ENCODE data around the gene HAUS6.
"Not testable (repeated sequence)": the region's sequence is repeated elsewhere in the genome, so short reads cannot be mapped to it uniquely, and the experiment has no call there.

HAUS6 gene

DNA sequence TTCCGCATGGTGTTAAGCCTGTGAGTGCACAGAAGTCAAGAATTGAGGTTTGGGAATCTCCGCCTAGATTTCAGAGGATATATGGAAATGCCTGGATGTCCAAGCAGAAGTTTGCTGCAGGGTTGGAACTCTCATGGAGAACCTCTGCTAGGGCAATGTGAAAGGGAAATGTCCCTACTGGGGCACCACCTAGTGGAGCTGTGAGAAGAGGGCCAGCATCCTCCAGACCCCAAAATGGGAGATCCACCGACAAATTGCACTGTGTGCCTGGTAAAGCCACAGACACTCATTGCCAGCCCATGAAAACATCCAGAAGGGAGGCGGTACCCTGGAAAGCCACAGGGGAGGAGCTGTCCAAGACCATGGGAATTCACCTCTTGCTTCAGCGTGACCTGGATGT is 66.1 kb downstream of the HAUS6 start:
- no peak for FAIRE-seq

GRCh38 chr9:19033015-19033414 is 69.7 kb downstream of the HAUS6 start, which contains the start of gene SAXO1:
TSS of gene SAXO1 (minus strand) at chr9:19033209. CDS start at chr9:19032908, 301 bp downstream.
- DNase-seq (ENCODE audit: low spot score), result no peak

More for the DNA sequence above, 66.1 kb downstream of the HAUS6 start:
- no peak for DNase-seq (ENCODE audit: low spot score)

DNA sequence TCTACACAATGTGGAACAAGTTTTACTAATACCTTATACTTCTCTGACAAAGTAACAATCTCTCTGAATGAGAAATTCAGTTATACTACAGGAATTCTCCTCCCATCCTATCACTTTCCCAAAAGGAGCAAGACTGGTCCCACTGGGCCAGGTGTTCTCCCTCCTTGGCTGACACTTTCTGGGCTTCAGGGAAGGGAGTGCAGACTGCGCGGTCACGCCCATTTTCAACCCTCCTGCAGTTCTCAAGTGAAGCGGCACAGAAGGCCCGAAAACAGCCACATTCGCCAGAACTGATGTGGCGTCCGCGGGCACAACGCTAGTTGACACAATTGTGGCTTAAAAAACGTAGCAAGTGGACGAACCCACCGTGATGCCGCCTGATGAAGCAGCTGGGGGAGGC is 70.3 kb downstream of the HAUS6 start:
- no peak for FAIRE-seq

More at GRCh38 chr9:19033015-19033414, 69.7 kb downstream of the HAUS6 start, which contains the start of gene SAXO1:
- FAIRE-seq, result no peak

DNA sequence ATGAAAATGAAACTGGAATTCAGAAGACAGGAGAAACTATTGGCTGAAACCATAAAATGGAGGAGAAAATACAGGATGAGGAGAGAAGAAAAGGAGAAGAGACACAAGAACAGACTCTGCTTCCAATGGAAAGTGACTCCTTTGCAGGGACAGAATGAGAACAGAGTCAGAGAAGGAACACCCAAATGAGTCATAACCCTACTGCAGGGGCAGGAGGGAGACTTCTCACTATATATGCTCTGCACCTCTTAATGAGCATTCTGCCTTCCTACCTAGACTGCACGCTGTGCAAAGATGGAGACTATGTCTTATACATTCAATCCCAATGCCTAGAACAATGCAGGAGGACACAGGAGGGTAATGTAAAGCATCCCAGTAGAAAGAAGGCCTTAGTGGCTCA is 71.8 kb downstream of the HAUS6 start:
- FAIRE-seq (no peak), DNase-seq (ENCODE audit: low spot score) (no peak)

More for the DNA sequence above, 70.3 kb downstream of the HAUS6 start:
- DNase-seq (ENCODE audit: low spot score), result no peak

DNA sequence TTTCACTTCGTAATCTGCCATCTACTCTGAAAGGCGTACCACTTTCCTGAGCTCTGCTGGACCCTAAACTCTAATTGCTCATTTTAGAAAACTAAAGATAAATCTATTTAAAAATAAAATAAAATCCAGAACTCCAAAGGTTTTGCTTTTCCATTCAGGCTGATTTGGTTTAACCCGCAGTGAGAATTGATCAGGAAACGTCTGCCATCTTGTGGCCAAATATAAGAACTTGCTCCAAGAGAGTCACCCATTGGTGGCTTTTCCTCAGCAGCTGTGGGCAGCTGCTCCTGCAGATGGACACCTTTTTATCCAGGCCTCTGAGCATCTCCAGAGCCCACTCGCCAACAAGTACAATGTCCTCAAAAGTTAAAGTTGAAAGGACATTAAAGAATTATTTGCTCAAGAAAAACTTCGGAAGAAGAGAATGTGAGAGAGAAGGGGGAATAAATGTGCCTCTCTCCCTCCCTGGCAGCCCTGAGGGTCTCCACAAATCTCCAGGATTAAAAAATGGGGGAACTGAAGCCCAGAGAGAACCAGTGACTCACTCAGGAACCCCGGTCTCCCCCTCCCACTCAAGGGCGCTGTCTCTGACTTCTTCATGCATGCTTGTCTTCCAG is 73.8 kb downstream of the HAUS6 start:
- no peak for FAIRE-seq
- DNase-seq (ENCODE audit: low spot score), result peak; percentile 63

DNA sequence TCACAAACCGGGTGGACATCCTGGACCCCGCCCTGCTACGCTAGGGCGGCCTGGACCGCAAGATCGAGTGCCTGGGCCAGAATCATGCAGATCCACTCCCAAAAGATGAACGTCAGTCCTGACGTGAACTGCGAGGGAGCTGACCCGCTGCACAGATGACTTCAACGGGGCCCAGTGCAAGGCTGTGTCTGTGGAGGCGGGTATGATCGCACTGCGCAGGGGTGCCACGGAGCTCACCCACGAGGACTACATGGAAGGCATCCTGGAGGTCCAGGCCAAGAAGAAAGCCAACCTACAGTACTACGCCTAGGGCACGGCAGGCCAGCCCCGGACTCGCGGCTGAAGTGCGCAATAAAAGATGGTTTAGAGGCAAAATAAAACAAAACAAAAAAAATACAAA is 74.9 kb downstream of the HAUS6 start:
- DNase-seq (ENCODE audit: low spot score) (no peak), FAIRE-seq (no peak)

DNA sequence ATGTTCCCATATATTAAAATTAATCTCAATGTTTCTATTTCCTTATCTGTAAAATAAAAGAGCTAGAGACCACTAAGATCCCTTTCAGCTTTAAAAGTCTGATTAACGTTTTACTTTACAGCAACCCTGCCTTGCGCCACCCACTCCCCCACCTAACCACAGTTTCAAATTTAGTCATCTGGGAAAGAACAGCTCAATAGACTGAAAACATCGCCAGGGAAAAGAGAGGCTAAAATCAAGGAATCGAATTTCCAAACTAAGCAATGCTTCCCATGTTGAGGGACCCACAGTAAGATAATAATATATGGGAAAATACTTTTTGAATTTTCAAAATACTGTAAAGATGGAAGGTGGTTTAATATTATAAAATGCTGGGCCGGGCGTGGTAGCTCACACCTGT is 76.3 kb downstream of the HAUS6 start:
- DNase-seq (ENCODE audit: low spot score), result no peak
- FAIRE-seq, result no peak

GRCh38 chr9:19023078-19023477 is 79.6 kb downstream of the HAUS6 start:
- FAIRE-seq (no peak), DNase-seq (ENCODE audit: low spot score) (no peak)

DNA sequence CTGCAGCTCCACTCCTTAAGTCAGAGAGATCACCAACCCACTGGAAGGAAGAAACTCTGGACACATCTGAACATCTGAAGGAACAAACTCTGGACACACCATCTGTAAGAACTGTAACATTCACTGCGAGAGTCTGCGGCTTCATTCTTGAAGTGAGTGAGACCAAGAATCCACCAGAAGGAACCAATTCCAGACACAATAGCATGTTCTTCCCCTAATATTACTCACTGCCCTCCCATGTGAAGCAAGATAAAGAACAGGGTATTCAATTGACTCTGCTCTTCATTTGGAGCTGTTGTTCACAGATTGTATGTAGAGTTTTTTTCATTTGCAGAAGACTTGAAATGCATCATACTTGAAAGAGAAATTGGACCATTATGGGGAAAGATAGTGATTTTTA is 80.5 kb downstream of the HAUS6 start:
- DNase-seq (ENCODE audit: low spot score) (no peak), FAIRE-seq (no peak)

GRCh38 chr9:19021649-19022048 is 81.1 kb downstream of the HAUS6 start:
- FAIRE-seq; DNase-seq (ENCODE audit: low spot score): not testable (repeated sequence)

DNA sequence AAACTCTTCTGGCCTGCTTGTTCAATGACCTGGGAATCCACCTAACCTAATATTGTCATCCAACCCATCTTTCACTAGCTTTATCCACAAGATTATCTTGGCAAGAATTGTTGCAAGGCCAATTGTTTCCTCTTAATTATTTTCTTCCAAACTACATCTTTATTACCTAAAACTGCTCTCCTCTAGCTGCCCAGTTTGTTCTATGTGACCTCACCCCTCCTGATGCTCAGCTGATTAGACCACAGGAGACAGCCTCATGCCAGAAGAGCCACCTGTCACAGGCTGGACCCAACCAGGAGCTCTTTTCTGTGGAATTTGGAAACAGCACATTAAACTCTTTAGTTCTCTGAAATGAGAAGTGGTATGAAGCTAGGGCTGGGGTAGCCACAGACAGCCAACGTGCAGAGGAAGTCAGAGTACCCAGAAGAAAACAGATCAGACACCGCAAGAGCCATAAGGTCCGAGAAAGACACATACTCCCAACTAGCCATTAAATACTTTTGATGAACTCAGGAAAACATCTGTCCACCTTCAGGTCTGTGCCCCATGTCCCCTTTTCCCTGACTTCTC is 81.7 kb downstream of the HAUS6 start:
- FAIRE-seq (no peak), DNase-seq (ENCODE audit: low spot score) (no peak)

- FAIRE-seq (no peak), DNase-seq (ENCODE audit: low spot score) (no peak)
Measured at GRCh38 chr9:19018201-19018600, 84.5 kb downstream of the HAUS6 start.

- FAIRE-seq (no peak), DNase-seq (ENCODE audit: low spot score) (no peak)
Measured at GRCh38 chr9:19009391-19009965, 93.2 kb downstream of the HAUS6 start.
